ENCODE measurements around the gene RIN3. TPM values are rescaled to one million over a fixed set of nuclear protein-coding genes. Genes with fewer than 3 reads are reported as not detected.
A peak's percentile ranks its signal among the peaks of the same experiment; 100 is the strongest.
"Not testable (repeated sequence)": the region's sequence is repeated elsewhere in the genome, so short reads cannot be mapped to it uniquely, and the experiment has no call there.

Gene RIN3
- total RNA-seq, 6 experiments from 2014 or later = 19.7 to 26.0 (median 24.6) TPM

GRCh38 chr14:92677955-92678354 lies 164.4 kb downstream of the RIN3 start:
- no peak overlapping the region for H3K27ac Mint-ChIP-seq
- no peak for DNase-seq
- no peak for TF ChIP-seq CTCF (IDR thresholded peaks at IDR 0.05)
- H3K4me1 Mint-ChIP-seq (ENCODE audit: low read depth) = peaks cover 17% of the 10 kb centered on the region
- no peak overlapping the region for H3K4me3 Mint-ChIP-seq
- peaks cover 18% of the 10 kb centered on the region for H3K36me3 Mint-ChIP-seq (ENCODE audit: low read depth)
- H3K27me3 Mint-ChIP-seq (ENCODE audit: insufficient read depth) = peaks cover 2% of the 10 kb centered on the region
- no peaks in the 10 kb centered on the region for H3K9me3 Mint-ChIP-seq

GRCh38 chr14:92678766-92679165 lies 165.2 kb downstream of the RIN3 start:
- Mint-ChIP-seq H3K27ac (no peak overlapping the region), H3K36me3 (ENCODE audit: low read depth) (peaks cover 18% of the 10 kb centered on the region), H3K27me3 (ENCODE audit: insufficient read depth) (peaks cover 2% of the 10 kb centered on the region), H3K9me3 (no peaks in the 10 kb centered on the region), H3K4me1 (ENCODE audit: low read depth) (peaks cover 17% of the 10 kb centered on the region), H3K4me3 (no peak overlapping the region)
- DNase-seq = no peak
- no peak for TF ChIP-seq CTCF (IDR thresholded peaks at IDR 0.05)

DNA sequence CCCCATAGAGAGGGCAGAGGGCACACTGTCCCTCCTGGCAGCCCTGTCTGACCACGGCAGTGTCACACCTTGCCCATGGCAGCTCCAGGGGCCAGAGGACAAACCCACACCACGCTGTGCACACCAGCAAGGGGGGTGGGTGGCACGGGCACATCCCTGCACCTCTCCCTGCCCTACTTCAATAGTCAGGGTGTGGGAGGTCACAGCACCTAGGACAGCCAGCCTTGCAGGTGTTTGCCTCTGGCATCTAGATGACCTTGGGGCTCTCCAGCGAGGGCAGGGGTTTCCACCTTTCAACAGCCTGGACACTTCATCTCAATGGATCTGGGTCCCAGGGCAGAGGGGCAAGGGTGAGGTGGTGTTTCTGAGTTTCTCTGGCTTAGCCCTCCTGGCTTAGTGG lies 165.7 kb downstream of the RIN3 start:
- H3K4me3 Mint-ChIP-seq = no peak overlapping the region
- peaks cover 18% of the 10 kb centered on the region for H3K36me3 Mint-ChIP-seq (ENCODE audit: low read depth)
- peaks cover 17% of the 10 kb centered on the region for H3K4me1 Mint-ChIP-seq (ENCODE audit: low read depth)
- TF ChIP-seq CTCF (IDR thresholded peaks at IDR 0.05) = no peak
- no peak for DNase-seq
- H3K27ac Mint-ChIP-seq = no peak overlapping the region
- H3K9me3 Mint-ChIP-seq = no peaks in the 10 kb centered on the region
- peaks cover 2% of the 10 kb centered on the region for H3K27me3 Mint-ChIP-seq (ENCODE audit: insufficient read depth)

DNA sequence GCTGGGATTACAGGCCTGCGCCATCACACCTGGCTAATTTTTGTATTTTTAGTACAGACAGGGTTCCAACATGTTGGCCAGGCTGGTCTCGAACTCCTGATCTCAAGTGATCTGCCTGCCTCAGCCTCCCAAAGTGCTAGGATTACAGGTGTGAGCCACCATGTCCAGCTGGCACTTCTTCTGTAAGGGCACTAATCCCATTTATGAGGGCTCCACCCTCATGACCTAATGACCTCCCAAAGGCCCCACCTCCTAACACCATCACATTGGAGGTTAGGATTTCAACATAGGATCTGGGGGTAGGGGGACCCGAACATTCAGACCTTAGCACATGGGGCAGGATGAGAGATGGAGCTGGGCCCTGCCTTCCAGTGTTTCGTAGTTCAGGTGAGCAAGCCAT lies 166.7 kb downstream of the RIN3 start:
- H3K4me1 Mint-ChIP-seq (ENCODE audit: low read depth) = peaks cover 17% of the 10 kb centered on the region

GRCh38 chr14:92680781-92681650 lies 167.4 kb downstream of the RIN3 start:
- Mint-ChIP-seq H3K27ac (no peak overlapping the region), H3K4me1 (ENCODE audit: low read depth) (peaks cover 13% of the 10 kb centered on the region)

More for the DNA sequence above, 166.7 kb downstream of the RIN3 start:
- not testable (repeated sequence) for H3K9me3 Mint-ChIP-seq; H3K27ac Mint-ChIP-seq; H3K4me3 Mint-ChIP-seq; DNase-seq; H3K27me3 Mint-ChIP-seq (ENCODE audit: insufficient read depth)
- peaks cover 18% of the 10 kb centered on the region for H3K36me3 Mint-ChIP-seq (ENCODE audit: low read depth)

More at GRCh38 chr14:92680781-92681650, 167.4 kb downstream of the RIN3 start:
- peaks cover 18% of the 10 kb centered on the region for H3K36me3 Mint-ChIP-seq (ENCODE audit: low read depth)
- H3K4me3 Mint-ChIP-seq = no peak overlapping the region
- no peaks in the 10 kb centered on the region for H3K9me3 Mint-ChIP-seq
- peak; percentile 52 for DNase-seq
- peaks cover 2% of the 10 kb centered on the region for H3K27me3 Mint-ChIP-seq (ENCODE audit: insufficient read depth)
- TF ChIP-seq CTCF (IDR thresholded peaks at IDR 0.05) = peak; percentile 97

Data from HFFc6 (cell line).